GM23338 (cell line): ENCODE measurements around the gene ARHGEF38. TPM values are rescaled to one million over a fixed set of nuclear protein-coding genes. Genes with fewer than 3 reads are reported as not detected.

Source experiments
- ATAC-seq: fragments of 200-7000 bp; cut with Tn5 transposase; 3 replicates; pipeline ENCODE4 v1.9.1; 2020
- DNase-seq: peaks from one replicate; pipeline ENCODE4 v3.0.0-alpha.2; 2015; ENCODE audit warnings: low spot score
- H2AFZ ChIP-seq: fragments of 200-600 bp; sonication (generic); 2 replicates; pipeline ENCODE4 v1.8.0; 2016; ENCODE audit warnings: antibody characterized with exemption, mild to moderate bottlenecking, moderate library complexity
- H3F3A ChIP-seq: fragments of 200-600 bp; sonication (generic); replicated peaks from 2 replicates; pipeline ENCODE4 v1.8.0; 2017; ENCODE audit warnings: antibody characterized with exemption, mixed run types, low read depth
- H3K27ac ChIP-seq: fragments of 200-600 bp; sonication (generic); 2 replicates; pipeline ENCODE4 v1.6.1; 2016; ENCODE audit warnings: low read depth
- H3K27me3 ChIP-seq: fragments of 200-600 bp; sonication (generic); 2 replicates; pipeline ENCODE4 v1.8.0; 2016; ENCODE audit warnings: mild to moderate bottlenecking, mixed run types, moderate library complexity; ENCODE audit not compliant: insufficient read depth
- H3K36me3 ChIP-seq: fragments of 200-600 bp; sonication (generic); 2 replicates; pipeline ENCODE4 v1.8.0; 2016; ENCODE audit warnings: mild to moderate bottlenecking; ENCODE audit not compliant: insufficient read depth
- H3K4me1 ChIP-seq: fragments of 200-600 bp; sonication (generic); 2 replicates; pipeline ENCODE4 v1.8.0; 2016; ENCODE audit warnings: mild to moderate bottlenecking, moderate library complexity; ENCODE audit not compliant: insufficient read depth
- H3K4me2 ChIP-seq: fragments of 200-600 bp; sonication (generic); 2 replicates; pipeline ENCODE4 v1.7.1; 2017; ENCODE audit warnings: mixed run types
- H3K4me3 ChIP-seq: fragments of 200-600 bp; sonication (generic); 2 replicates; pipeline ENCODE4 v1.6.1; 2016; ENCODE audit warnings: mixed run types
- H3K79me2 ChIP-seq: fragments of 200-600 bp; sonication (generic); replicated peaks from 2 replicates; pipeline ENCODE4 v1.8.0; 2017; ENCODE audit warnings: mild to moderate bottlenecking; ENCODE audit not compliant: insufficient read depth
- H3K9me2 ChIP-seq: fragments of 200-600 bp; sonication (generic); 2 replicates; pipeline ENCODE4 v1.8.0; 2017; ENCODE audit not compliant: insufficient read depth
- H4K20me1 ChIP-seq: fragments of 200-600 bp; sonication (generic); replicated peaks from 2 replicates; pipeline ENCODE4 v1.8.0; 2017; ENCODE audit warnings: mild to moderate bottlenecking; ENCODE audit not compliant: insufficient read depth
- H3K27ac Mint-ChIP-seq: 2 replicates; pipeline ENCODE4 v1.8.0; 2020; ENCODE audit warnings: inconsistent platforms, mild to moderate bottlenecking, moderate library complexity, mixed read lengths
- H3K27me3 Mint-ChIP-seq: 3 replicates; pipeline ENCODE4 v1.8.0; 2022; ENCODE audit warnings: low read depth, mild to moderate bottlenecking, moderate library complexity, mixed read lengths, inconsistent platforms; ENCODE audit not compliant: insufficient read depth, poor library complexity
- H3K36me3 Mint-ChIP-seq: 3 replicates; pipeline ENCODE4 v1.8.0; 2021; ENCODE audit warnings: low read depth, mild to moderate bottlenecking, inconsistent platforms, moderate library complexity, mixed read lengths
- H3K4me1 Mint-ChIP-seq: 3 replicates; pipeline ENCODE4 v1.8.0; 2020; ENCODE audit warnings: mild to moderate bottlenecking, inconsistent platforms, mixed read lengths
- H3K4me3 Mint-ChIP-seq: 3 replicates; pipeline ENCODE4 v1.8.0; 2021; ENCODE audit warnings: moderate library complexity, mild to moderate bottlenecking, inconsistent platforms, mixed read lengths
- H3K9me3 Mint-ChIP-seq: 3 replicates; pipeline ENCODE4 v1.8.0; 2020; ENCODE audit warnings: moderate library complexity, mild to moderate bottlenecking, inconsistent platforms, mixed read lengths
- CREB1 ChIP-seq: fragments of 250-450 bp; sonication (Bioruptor Pico); IDR thresholded peaks from 2 replicates; pipeline ENCODE4 v1.5.0; 2020; ENCODE audit warnings: low read depth, mild to moderate bottlenecking, moderate library complexity
- CTCF ChIP-seq, 2 experiments: fragments of 200-600 bp in 1 of 2; sonication (generic) in 1 of 2; conservative IDR thresholded peaks; 2 replicates each; pipeline versions ENCODE4 v1.5.1 to v1.6.1; 2016 to 2017; ENCODE audit warnings: antibody characterized with exemption in 2 of 2, low read depth in 2 of 2, mild to moderate bottlenecking in 2 of 2, moderate library complexity in 1 of 2
- EZH2 ChIP-seq: fragments of 200-600 bp; sonication (generic); IDR thresholded peaks from one replicate; pipeline ENCODE4 v1.8.0; 2017; ENCODE audit warnings: antibody characterized with exemption, mild to moderate bottlenecking, low read depth; ENCODE audit not compliant: unreplicated experiment
- POLR2AphosphoS5 ChIP-seq: IDR thresholded peaks from 2 replicates; pipeline ENCODE4 v1.6.1; 2016; ENCODE audit warnings: antibody characterized with exemption, low read depth
- REST ChIP-seq: IDR thresholded peaks from one replicate; pipeline ENCODE4 v1.6.1; 2018; ENCODE audit warnings: antibody characterized with exemption; ENCODE audit not compliant: unreplicated experiment
- STAT1 ChIP-seq: IDR thresholded peaks from one replicate; pipeline ENCODE4 v1.6.1; 2016; ENCODE audit warnings: antibody characterized with exemption; ENCODE audit not compliant: unreplicated experiment
- ZNF331 ChIP-seq: fragments of 250-450 bp; sonication (Bioruptor Pico); IDR thresholded peaks from 2 replicates; pipeline ENCODE4 v1.5.0; 2020; ENCODE audit warnings: low read depth, mild to moderate bottlenecking, moderate library complexity
- ZNF462 ChIP-seq: fragments of 250-450 bp; sonication (Bioruptor Pico); IDR thresholded peaks from 2 replicates; pipeline ENCODE4 v1.5.0; 2020; ENCODE audit warnings: mild to moderate bottlenecking, moderate library complexity
- polyA plus RNA-seq: library from polyadenylated mRNA; unstranded; fragments of >200 nt; fragmentation: Nextera tagmentation; extraction: Ambion mirVana; gene quantifications from 2 replicates; pipeline ENCODE4 v1.2.1, GENCODE V29; 2016
- total RNA-seq: library from RNA; depleted of rRNA; stranded (reverse); fragments of >200 nt; shearing (Covaris generic); gene quantifications from 2 replicates; pipeline ENCODE4 v1.2.3, GENCODE V29; 2014

ARHGEF38 gene
- total and polyA plus RNA-seq, 2 experiments from 2014 or later = 0.58 TPM; not detected in 1

GRCh38 chr4:105598787-105599186 is 46.4 kb downstream of the ARHGEF38 start:
- Histone ChIP-seq H3K9me2 (no peaks in the 10 kb centered on the region), H3K36me3 (no peaks in the 10 kb centered on the region), H3K27me3 (no peaks in the 10 kb centered on the region), H3K4me1 (no peaks in the 10 kb centered on the region; the same call in 1 of the 2 replicates), H4K20me1 (no peaks in the 10 kb centered on the region), H3F3A (no peaks in the 10 kb centered on the region), H3K79me2 (no peaks in the 10 kb centered on the region), H3K4me2 (no peak overlapping the region), H2AFZ (no peak overlapping the region), H3K27ac (no peak overlapping the region), H3K4me3 (no peak overlapping the region)
- H3K27me3 Mint-ChIP-seq = no peaks in the 10 kb centered on the region
- no peaks in the 10 kb centered on the region for H3K36me3 Mint-ChIP-seq
- no peak for DNase-seq
- TF ChIP-seq STAT1 = no peak
- no peak for TF ChIP-seq ZNF331
- no peak for TF ChIP-seq EZH2
- TF ChIP-seq CTCF (conservative IDR thresholded peaks at IDR 0.05; ENCODE audit: low read depth in 2 of 2) = no peak
- no peak for TF ChIP-seq POLR2AphosphoS5
- H3K27ac Mint-ChIP-seq = no peak overlapping the region
- H3K4me1 Mint-ChIP-seq = peaks cover 2% of the 10 kb centered on the region; the same call in 1 of the 3 replicates
- no peaks in the 10 kb centered on the region for H3K9me3 Mint-ChIP-seq
- H3K4me3 Mint-ChIP-seq = no peak overlapping the region
- ATAC-seq = no peak

- H3K4me3 Mint-ChIP-seq = no peak overlapping the region
- no peaks in the 10 kb centered on the region for H3K9me3 Mint-ChIP-seq
- peaks cover 2% of the 10 kb centered on the region; the same call in 1 of the 3 replicates for H3K4me1 Mint-ChIP-seq
- H3F3A ChIP-seq = no peaks in the 10 kb centered on the region
- H3K36me3 Mint-ChIP-seq = no peaks in the 10 kb centered on the region
- ATAC-seq (no peak), DNase-seq (no peak)
- no peaks in the 10 kb centered on the region for H4K20me1 ChIP-seq
- no peaks in the 10 kb centered on the region; the same call in 1 of the 2 replicates for H3K4me1 ChIP-seq
- no peaks in the 10 kb centered on the region for H3K79me2 ChIP-seq
- H3K27ac Mint-ChIP-seq = no peak overlapping the region
- H3K36me3 ChIP-seq = no peaks in the 10 kb centered on the region
- H3K27me3 Mint-ChIP-seq = no peaks in the 10 kb centered on the region
- no peak overlapping the region for H3K27ac ChIP-seq
- no peaks in the 10 kb centered on the region for H3K9me2 ChIP-seq
- no peak overlapping the region for H3K4me3 ChIP-seq
- H3K4me2 ChIP-seq = no peak overlapping the region
- H2AFZ ChIP-seq = no peak overlapping the region
- no peaks in the 10 kb centered on the region for H3K27me3 ChIP-seq
- no peak for TF ChIP-seq ZNF462 (CRISPR knock-in tag)
- TF ChIP-seq ZNF331 = no peak
- TF ChIP-seq REST = no peak
- no peak for TF ChIP-seq CREB1
- no peak for TF ChIP-seq CTCF (conservative IDR thresholded peaks at IDR 0.05; ENCODE audit: low read depth in 2 of 2)
Measured at GRCh38 chr4:105599482-105599881, 47.1 kb downstream of the ARHGEF38 start.
